Fibroblast of skin of abdomen (primary cell): ENCODE measurements around the gene ADAP1.

Experiments used
- DNase-seq: peaks from one replicate; pipeline ENCODE4 v3.0.0-alpha.2; 2013

ADAP1 gene

DNA sequence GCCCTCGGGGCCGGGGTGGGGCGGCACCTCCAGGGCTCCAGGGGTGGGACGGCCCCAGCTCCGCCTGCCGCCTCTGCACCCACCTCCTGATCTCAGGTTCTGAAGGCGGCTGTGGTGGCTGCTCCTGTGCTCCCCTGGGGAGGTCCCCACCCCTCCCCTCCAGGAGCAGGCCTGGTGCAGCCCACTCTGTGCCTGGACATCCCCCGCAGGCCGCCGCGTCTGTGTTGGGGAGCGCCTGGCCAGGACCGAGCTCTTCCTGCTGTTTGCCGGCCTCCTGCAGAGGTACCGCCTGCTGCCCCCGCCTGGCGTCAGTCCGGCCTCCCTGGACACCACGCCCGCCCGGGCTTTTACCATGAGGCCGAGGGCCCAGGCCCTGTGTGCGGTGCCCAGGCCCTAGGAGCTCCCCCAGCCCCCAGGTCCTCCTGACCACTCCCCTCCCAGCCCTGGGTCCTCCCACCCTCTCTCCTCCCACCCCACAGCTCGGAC, 34.0 kb upstream of the ADAP1 start:
- DNase-seq, result no peak

GRCh38 chr7:987909-988308, 33.4 kb upstream of the ADAP1 start:
- no peak for DNase-seq

GRCh38 chr7:986766-987751, 32.6 kb upstream of the ADAP1 start:
- DNase-seq, result no peak

DNA sequence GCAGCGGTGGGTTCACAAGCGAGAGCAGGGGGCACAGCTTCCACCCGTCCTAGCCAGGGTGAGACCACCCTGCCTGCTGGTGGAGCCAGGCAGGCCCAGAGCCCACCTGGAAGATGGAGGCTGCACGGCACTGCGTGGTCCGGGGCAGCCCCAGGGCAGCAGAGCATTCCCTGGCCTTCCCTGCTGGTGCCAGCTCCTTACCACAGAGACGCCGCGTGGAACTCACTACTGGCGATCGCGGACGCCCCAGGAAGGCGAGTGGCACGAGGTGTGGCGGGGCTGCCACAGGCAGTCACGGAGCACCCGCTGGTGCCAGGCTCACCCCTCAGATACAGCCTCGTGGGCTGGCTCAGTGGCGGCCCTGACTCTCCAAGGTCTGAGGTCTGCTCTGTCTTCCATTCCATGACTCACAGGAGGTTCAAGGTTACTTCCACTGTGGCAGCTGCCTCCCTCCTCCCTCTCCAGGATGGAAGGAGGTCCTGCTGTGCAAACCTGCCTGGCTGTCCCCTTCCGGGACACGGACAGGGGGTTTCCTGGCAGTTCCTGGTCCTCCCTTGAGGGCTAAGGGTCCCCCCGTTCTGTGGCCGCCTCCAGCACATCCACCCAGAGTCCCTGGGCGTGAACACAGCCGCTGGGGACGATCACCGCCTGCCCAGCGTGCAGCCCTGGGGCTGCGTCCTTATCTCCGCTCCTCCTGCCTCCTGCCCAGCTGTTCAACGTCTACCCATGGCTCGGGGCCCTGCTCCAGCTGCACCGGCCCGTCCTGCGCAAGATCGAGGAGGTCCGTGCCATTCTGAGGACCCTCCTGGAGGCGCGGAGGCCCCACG, 31.6 kb upstream of the ADAP1 start:
- DNase-seq, result no peak

DNA sequence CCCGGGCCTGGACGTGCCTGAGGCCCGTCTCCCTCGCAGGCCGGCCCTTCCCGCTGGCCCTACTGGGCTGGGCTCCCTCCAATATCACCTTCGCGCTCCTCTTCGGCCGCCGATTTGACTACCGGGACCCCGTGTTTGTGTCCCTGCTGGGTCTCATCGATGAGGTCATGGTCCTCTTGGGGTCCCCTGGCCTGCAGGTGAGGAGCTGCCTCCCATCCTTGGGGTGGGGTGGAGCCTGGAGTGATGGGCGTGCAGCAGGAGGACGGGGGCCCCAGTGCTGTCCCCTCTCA, 30.6 kb upstream of the ADAP1 start:
- no peak for DNase-seq

- DNase-seq, result no peak
Measured at GRCh38 chr7:984361-985126, 30.1 kb upstream of the ADAP1 start.

DNA sequence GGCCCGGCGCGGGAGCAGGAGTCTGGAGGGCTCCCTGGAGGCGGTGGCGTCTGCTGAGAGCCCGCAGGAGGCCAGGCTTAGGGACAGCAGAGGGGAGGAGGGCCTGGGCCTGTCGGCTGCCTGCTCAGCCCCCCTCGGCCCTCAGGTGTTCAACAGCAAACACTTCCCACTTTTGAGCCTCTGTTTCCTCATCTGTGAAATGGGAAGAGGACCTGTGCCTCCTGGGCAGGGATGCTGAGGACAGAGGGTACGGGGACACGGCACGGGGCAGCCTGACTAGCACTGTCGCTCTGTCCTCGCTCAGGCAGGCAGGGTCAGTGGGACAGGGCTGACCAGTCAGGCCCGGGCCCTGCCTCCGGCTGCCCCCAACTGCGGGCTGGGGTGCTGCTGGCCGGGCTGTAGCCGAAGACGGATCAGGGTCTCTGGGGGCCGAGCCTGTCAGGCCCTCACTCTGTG, 29.2 kb upstream of the ADAP1 start:
- no peak for DNase-seq

- DNase-seq, result no peak
Measured at GRCh38 chr7:983004-983615, 28.6 kb upstream of the ADAP1 start, which contains the start of gene CYP2W1. Gene CYP2W1, plus strand, starts transcription at chr7:983181. Its CDS starts 31 bp downstream, at chr7:983212.

DNA sequence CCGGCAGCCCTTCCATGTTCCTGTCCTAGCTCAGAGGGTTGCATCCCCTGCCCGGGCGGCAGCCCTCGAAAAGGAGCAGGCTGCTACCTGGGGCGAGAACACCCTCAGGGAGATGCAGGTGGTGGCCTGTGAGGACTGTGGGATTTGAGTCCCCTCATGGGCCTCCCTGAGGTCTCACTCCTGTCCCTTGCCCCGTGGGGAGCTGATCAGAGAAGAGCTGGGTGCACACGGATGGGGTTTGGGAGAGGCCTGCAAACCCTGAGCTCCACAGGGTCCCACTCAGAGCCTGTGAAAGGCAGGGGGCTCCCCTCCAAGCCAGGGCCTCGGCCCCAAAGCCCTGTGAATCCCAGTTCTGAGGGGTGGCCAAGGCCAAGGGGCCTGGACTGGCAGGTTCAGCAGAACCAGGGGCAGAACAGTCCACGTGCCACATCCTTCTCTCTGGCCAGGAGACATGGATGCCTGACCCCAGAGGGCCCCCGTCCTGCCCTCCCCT, 28.1 kb upstream of the ADAP1 start:
- DNase-seq, result no peak

DNA sequence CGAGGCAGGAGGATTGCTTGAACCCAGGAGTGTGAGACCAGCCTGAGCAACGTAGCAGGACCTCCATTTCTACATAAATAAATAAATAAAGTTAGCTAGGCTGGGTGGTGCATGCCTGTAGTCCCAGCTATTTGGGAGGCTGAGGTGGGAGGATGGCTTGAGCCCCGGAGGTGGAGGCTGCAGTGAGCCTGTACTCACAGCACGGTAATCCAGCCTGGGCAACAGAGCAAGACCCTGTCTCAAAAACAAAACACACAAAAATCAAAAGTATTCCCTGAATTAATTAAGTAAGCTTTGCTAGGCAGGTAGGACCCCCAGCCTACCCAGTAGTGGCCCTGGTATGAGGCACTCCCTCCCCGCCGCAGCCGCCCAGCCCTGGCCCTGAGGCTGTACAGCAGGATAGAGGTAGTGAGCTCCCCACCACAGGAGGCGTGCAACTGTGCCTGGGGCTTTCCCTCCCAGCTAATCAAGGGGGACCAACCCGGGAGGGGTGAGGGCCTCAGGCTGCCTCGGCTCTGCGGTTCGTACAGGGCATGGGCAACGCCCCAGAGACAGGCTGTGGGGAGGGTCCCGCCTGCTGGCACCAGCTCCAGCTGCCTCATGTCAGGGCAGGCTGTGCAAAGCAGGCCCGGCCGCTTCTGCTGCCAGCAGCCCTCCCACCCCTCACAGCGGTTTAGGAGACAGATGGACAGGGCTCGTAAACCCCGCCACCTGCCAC, 27.5 kb upstream of the ADAP1 start:
- DNase-seq, result no peak

DNA sequence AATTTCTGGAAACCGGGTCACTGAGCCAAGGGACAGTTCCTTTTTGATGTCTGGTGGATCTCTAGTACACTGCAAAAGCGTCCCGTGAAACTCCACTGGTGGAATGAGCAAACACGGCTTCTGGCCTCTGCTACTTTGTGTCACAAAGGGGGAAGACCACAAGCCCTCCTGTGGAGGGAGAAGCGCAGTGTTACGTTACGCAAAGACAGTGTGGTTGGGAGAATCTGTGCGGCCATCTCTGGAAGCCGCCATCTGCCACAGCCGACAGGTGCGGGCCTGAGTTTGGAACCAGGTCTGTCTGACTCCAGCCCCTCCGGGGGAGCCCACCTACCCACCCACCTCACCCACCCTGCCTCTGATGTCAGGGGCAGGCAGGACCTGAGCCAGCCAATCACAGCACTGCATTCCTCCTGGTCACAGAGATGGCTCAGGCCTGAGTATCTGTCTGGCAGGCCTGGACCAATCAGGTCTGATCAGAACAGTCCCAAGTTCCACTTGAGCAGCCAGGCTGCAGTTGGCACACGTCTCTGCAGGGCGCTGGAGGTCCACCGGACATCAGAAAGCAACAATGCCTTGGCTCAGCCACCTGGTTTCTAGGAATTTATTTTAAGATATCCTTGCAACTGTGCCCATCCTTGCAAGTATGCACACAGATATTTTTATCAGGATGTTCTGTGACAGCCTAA, 25.5 kb upstream of the ADAP1 start:
- no peak for DNase-seq

GRCh38 chr7:979151-979550, 24.7 kb upstream of the ADAP1 start:
- no peak for DNase-seq

GRCh38 chr7:978416-979091, 24.1 kb upstream of the ADAP1 start:
- no peak for DNase-seq

GRCh38 chr7:978049-978346, 23.5 kb upstream of the ADAP1 start:
- no peak for DNase-seq

DNA sequence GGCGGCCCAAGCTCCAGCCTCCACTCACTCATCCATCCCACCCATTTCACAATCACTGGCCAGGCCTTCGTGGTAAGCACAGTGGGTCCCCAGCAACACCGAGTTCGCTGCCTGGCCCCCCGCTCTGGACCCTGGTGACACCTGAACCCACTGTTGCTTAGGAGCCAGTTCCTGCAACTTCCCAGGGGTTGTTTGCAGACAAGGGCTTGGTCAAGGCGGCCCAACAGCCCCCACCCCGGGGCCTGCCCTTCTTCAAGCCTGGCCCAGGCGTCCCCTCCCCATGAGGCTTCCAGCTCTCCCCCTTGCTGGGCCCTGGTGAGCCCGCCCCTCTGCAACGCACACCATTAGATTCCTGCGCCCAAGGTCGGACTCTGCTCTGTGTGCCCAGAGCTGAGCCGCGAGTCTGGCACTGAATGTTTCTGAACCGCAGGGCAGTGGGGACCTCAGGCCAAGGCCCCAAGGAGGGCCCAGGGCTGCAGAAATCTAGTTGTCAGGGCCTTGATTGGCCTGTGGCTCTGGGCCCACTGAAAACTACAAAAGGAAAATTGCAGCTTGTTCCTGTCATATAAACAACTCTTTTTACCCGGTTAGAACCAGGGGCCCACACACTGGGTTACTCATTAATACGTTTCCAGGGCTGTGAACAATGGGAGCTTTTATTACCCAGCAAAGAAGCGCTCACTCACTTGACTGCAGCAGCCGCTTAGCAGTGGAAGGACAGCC, 23.0 kb upstream of the ADAP1 start:
- DNase-seq, result no peak

DNA sequence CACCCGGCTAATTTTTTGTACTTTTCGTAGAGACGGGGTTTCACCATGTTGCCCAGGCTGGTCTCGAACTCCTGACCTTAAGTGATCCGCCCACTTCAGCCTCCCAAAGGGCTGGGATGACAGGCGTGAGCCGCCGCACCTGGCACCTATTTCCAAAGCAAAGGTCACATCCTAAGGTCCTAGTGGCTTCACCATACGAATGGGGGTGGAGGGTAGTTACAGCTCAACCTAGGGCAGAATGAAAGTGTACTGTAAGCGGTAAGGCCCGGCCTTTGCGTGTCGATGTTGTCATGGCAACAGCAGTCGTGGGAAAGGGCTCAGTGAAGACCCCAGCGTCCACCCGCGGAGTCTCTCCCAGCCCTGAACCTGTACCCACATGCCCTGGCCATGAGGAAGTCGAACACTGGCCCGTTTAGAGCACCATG, 22.4 kb upstream of the ADAP1 start:
- DNase-seq, result no peak

DNA sequence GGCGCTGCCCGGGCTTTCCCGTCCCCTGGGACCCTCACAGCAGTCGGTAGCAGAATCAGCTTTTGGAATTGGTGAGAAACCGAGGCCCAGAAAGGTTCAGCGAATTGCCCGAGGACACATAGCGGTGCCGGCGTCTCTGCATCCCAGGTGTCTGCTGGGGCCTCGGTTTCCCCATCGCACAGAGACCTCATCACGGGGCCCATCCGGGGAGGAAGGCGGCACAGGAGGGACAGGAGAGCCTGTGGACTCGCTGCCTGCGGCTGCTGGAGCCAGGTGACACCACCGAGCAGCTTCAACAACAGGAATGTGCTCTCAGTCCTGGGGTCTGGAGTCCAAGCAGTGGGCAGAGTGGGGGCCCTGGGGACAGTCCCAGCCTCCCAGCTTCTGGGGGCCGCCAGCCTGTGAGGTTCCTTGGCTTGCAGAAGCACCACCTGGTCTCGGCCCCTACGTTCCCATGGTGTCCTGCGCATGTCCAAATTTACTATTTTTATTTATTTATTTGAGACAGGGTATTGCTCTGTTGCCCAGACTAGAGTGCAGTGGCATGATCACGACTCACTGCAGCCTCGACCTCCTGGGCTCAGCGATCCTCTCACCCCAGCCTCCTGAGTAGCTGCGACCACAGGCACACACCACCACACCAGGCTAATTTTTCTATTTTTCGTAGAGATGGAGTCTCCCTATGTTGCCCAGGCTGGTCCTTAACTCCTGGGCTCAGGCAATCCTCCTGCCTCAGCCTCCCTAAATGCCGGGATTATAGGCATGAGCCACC, 21.4 kb upstream of the ADAP1 start:
- no peak for DNase-seq

- DNase-seq, result peak; percentile 88
Measured at GRCh38 chr7:974820-975681, 20.6 kb upstream of the ADAP1 start, which contains the start of gene COX19. Gene COX19, minus strand, starts transcription at chr7:975549. Its CDS starts 40 bp downstream, at chr7:975509.
